Tibial nerve (tissue), 4 donors: ENCODE data around the gene SPTBN5. TPM values are rescaled to one million over a fixed set of nuclear protein-coding genes. Genes with fewer than 3 reads are reported as not detected.

Experiments used
- DNase-seq, 2 donors: peaks; one replicate each; pipeline ENCODE4 v3.0.0-alpha.2; 2019; ENCODE audit warnings: low spot score in 2 of 2
- H3K27ac ChIP-seq, 4 donors: fragments of 200-600 bp; sonication (generic) in 3 of 4; one replicate each; pipeline ENCODE4 v1.5.1; 2017 to 2019; ENCODE audit warnings: mild to moderate bottlenecking in 1 of 4
- H3K27me3 ChIP-seq, 2 donors: fragments of 200-600 bp; sonication (generic) in 1 of 2; one replicate each; pipeline versions ENCODE4 v1.5.1 to v1.6.0; 2017 to 2019
- H3K36me3 ChIP-seq, 3 donors: fragments of 200-600 bp; sonication (generic); one replicate each; pipeline ENCODE4 v1.5.1; 2018 to 2019
- H3K4me1 ChIP-seq, 4 donors: fragments of 200-600 bp; sonication (generic) in 3 of 4; one replicate each; pipeline ENCODE4 v1.5.1; 2017 to 2019
- H3K4me3 ChIP-seq, 4 donors: fragments of 200-600 bp; sonication (generic) in 3 of 4; one replicate each; pipeline ENCODE4 v1.5.1; 2017 to 2019; ENCODE audit warnings: mild to moderate bottlenecking in 1 of 4, moderate library complexity in 1 of 4
- H3K9me3 ChIP-seq, 4 donors: fragments of 200-600 bp; sonication (generic) in 3 of 4; one replicate each; pipeline ENCODE4 v1.5.1; 2017 to 2019
- EP300 ChIP-seq, 2 donors: sonication (generic); formaldehyde crosslinking; IDR thresholded peaks; one replicate each; pipeline ENCODE4 v1.6.1; 2017; ENCODE audit warnings: antibody characterized with exemption in 2 of 2, mild to moderate bottlenecking in 1 of 2
- POLR2A ChIP-seq, 2 donors: fragments of 450-650 bp; IDR thresholded peaks; one replicate each; pipeline ENCODE4 v1.6.1; 2017; ENCODE audit warnings: antibody characterized with exemption in 2 of 2, mild to moderate bottlenecking in 2 of 2, moderate library complexity in 2 of 2
- WGBS, 2 donors: methylation state at CpG; one replicate each; pipeline ENCODE4 v1.1.5; 2018; 5-methylcytosine and 5-hydroxymethylcytosine counted together
- total RNA-seq, 4 donors: library from RNA; depleted of rRNA; stranded (reverse); fragments of >200 nt; gene quantifications; one replicate each; pipeline ENCODE4 v1.1.0, GENCODE V29; 2016
- TF ChIP-seq, protein P1 (sequence below), 5 experiments: fragments of 200-600 bp in 3 of 5; fragments of 450-650 bp in 2 of 5; sonication (generic) in 3 of 5; IDR thresholded peaks; one replicate each; pipeline ENCODE4 v1.5.1; 2016 to 2019; ENCODE audit warnings: antibody characterized with exemption in 5 of 5, mild to moderate bottlenecking in 3 of 5, moderate library complexity in 2 of 5

The SPTBN5 gene
- total RNA-seq, 4 donors from 2014 or later = 16.5 to 34.5 (median 19.9) TPM

DNA sequence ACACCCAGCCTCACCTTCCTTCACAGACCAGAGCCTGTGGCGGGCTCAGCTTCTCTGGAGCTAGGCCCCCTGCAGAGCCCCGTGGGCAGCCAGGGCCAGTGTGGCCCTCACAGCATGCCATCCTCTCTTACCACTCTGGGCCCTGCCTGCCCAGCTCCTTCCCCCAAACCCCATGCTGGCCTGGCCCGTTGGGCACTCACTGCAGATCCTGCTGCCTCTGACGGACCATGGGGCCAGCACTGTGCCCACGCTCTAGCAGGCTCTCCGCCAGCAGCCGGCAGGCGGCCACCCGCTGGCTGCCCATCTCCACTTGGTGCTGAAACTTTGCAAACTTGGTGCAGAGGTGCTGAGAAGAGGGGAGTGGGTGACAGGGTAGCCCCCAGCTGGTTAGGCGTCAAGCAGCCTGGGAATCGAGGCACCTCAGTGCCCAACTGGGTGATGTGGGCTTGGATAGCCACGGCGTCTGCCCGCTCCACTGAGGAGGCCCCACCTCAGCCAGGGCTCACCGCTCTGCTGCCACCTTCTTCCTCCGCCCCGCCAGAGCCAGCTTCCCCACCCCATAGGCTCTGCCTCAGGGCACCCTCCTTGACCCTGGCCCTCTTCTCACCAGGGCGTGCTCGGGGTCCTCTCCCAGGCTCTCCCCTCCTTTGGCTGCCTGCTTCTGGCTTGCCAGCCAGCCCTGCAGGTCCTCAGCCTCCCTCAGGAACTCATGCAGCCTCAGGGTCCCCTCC lies 22.5 kb downstream of the SPTBN5 start:
- Histone ChIP-seq H3K36me3 (no peaks in the 10 kb centered on the region), H3K4me3 (no peak overlapping the region), H3K4me1 (peaks cover 0 to 14% (median 0%) of the 10 kb centered on the region in 4 donors), H3K27me3 (no peaks in the 10 kb centered on the region), H3K27ac (peak overlapping the region in 1 of 4 donors; percentile 57), H3K9me3 (no peaks in the 10 kb centered on the region)
- TF ChIP-seq POLR2A (IDR thresholded peaks at IDR 0.05) (no peak), EP300 (IDR thresholded peaks at IDR 0.05) (no peak)
- TF ChIP-seq, protein P1, sequence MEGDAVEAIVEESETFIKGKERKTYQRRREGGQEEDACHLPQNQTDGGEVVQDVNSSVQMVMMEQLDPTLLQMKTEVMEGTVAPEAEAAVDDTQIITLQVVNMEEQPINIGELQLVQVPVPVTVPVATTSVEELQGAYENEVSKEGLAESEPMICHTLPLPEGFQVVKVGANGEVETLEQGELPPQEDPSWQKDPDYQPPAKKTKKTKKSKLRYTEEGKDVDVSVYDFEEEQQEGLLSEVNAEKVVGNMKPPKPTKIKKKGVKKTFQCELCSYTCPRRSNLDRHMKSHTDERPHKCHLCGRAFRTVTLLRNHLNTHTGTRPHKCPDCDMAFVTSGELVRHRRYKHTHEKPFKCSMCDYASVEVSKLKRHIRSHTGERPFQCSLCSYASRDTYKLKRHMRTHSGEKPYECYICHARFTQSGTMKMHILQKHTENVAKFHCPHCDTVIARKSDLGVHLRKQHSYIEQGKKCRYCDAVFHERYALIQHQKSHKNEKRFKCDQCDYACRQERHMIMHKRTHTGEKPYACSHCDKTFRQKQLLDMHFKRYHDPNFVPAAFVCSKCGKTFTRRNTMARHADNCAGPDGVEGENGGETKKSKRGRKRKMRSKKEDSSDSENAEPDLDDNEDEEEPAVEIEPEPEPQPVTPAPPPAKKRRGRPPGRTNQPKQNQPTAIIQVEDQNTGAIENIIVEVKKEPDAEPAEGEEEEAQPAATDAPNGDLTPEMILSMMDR (IDR thresholded peaks at IDR 0.05) = no peak
- no peak for DNase-seq
- 78 to 94% methylated on average over 15 to 16 of the region's 19 CpGs for WGBS, 2 donors

DNA sequence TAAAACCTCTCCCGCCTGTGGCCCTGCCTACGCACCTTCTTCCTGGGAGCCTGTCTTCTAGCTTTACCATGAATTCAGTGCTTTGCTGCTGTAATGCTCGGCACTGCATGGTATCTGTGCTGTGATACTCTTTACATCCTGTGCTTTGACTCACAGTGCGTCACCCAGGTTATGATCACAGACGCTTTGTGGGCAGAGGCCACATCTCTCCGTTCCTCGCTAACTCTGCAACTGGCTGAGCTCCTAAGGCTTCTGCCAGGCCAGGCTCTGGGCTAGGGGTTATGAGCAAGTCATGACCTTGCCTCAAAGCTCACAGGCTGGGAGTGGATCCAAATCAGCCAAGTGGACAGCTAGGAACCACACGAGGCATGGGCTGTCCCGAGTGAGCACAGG lies 23.2 kb downstream of the SPTBN5 start:
- H3K4me1 ChIP-seq = peaks cover 0 to 17% (median 0%) of the 10 kb centered on the region in 4 donors
- H3K27me3 ChIP-seq = no peaks in the 10 kb centered on the region
- 64 to 73% methylated on average over 9 of the region's 9 CpGs for WGBS, 2 donors
- no peak for DNase-seq
- H3K9me3 ChIP-seq = no peaks in the 10 kb centered on the region
- no peak overlapping the region for H3K4me3 ChIP-seq
- TF ChIP-seq EP300 (IDR thresholded peaks at IDR 0.05) (no peak), POLR2A (IDR thresholded peaks at IDR 0.05) (no peak)
- TF ChIP-seq, protein P1 (IDR thresholded peaks at IDR 0.05) = no peak
- peak overlapping the region in 1 of 4 donors; percentile 57 for H3K27ac ChIP-seq
- H3K36me3 ChIP-seq = no peaks in the 10 kb centered on the region

DNA sequence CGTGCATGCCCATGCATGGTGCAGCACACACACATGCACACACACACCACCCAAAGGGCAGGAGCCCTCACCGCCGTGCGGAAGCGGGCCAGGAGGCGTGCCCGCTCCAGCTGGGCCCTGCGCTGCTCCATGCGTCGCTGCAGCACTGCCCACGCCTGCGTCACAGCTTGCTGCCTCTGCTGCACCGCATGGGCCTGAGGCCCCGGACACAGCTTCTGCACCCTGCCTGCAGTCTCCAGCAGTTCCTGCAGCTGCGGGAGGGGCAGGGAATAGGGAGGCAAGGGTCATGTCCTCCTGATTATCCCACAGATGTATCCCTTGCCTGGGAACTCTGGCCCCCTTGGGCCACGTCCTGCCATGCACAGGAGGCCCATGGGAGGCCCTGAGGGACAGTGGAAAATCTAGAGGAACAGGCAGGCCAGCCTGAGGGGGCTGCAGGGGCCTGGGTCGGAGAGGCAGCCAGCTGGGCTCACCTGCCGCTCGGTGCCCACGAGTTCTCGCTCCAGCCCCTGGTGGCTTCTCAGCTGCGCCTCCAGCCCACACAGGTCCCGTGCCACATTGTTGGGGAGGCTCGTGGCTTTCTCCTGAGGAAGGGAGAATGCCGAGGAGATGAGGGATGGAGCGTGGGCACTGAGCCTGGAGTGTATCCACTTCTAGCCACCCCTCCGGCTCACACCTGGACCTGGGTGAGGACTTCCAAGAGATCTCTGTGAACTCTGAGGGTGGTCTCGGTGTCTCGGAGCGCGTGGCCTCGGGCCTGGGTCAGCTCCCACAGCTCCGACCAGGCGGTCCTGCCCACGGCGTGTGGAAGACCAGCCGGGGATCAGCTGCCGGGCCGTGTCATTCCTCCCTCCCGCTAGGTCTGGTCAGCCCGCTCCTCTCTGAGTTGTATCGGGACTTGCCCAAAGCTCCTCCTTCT lies 23.8 kb downstream of the SPTBN5 start:
- H3K4me3 ChIP-seq = no peak overlapping the region
- no peaks in the 10 kb centered on the region for H3K9me3 ChIP-seq
- peaks cover 0 to 17% (median 0%) of the 10 kb centered on the region in 4 donors for H3K4me1 ChIP-seq
- WGBS, 2 donors = 77 to 81% methylated on average over 24 to 38 of the region's 42 CpGs
- no peaks in the 10 kb centered on the region for H3K36me3 ChIP-seq
- DNase-seq = no peak
- TF ChIP-seq EP300 (IDR thresholded peaks at IDR 0.05) (no peak), POLR2A (IDR thresholded peaks at IDR 0.05) (no peak)
- TF ChIP-seq, protein P1 (IDR thresholded peaks at IDR 0.05) = no peak
- H3K27ac ChIP-seq = peak overlapping the region in 1 of 4 donors; percentile 57
- H3K27me3 ChIP-seq = no peaks in the 10 kb centered on the region

DNA sequence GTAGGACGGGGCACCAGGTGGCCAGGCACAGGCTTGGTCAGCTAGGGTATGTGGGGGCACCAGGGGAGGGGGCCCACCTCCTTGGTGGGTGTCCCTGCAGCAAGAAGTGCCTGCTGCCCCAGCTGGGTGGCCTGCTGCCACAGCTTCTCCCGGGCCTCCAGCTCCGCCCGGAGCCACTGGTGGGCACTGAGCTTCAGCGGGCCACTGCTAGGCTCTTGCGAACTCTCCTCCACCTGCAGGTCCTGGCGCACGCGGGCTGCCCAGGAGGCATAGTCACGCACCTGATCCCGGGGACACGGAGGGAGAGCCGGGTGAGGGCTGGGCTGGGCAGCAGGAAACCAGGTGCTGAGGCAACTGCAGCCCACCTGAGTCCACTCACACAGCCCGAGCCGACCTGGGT lies 25.5 kb downstream of the SPTBN5 start:
- WGBS, 2 donors = 90 to 98% methylated on average over 2 to 15 of the region's 15 CpGs
- Histone ChIP-seq H3K27ac (no peak overlapping the region), H3K9me3 (no peaks in the 10 kb centered on the region), H3K36me3 (no peaks in the 10 kb centered on the region), H3K4me3 (no peak overlapping the region), H3K27me3 (no peaks in the 10 kb centered on the region), H3K4me1 (peaks cover 0 to 17% (median 0%) of the 10 kb centered on the region in 4 donors)
- TF ChIP-seq, protein P1 (IDR thresholded peaks at IDR 0.05) = no peak
- no peak for TF ChIP-seq POLR2A (IDR thresholded peaks at IDR 0.05)
- no peak for TF ChIP-seq EP300 (IDR thresholded peaks at IDR 0.05)
- no peak for DNase-seq
